Left lung (tissue), 10 donors: Measurements from ENCODE around the gene CNTN5. TPM values are rescaled to one million over a fixed set of nuclear protein-coding genes. Genes with fewer than 3 reads are reported as not detected.

Experiments
- ATAC-seq: fragments of 200-7000 bp; cut with Tn5 transposase; one replicate; pipeline ENCODE4 v1.9.1; 2020; ENCODE audit warnings: moderate library complexity
- DNase-seq, 4 donors: peaks; one replicate each; pipeline ENCODE4 v3.0.0-alpha.2; 2013 to 2020
- H3K27ac ChIP-seq, 2 donors: fragments of 200-600 bp; sonication (generic) in 1 of 2; one replicate each; pipeline versions ENCODE4 v1.5.0 to v1.8.0; 2020 to 2021
- H3K27me3 ChIP-seq, 2 donors: fragments of 200-600 bp; sonication (generic) in 1 of 2; one replicate each; pipeline versions ENCODE4 v1.5.0 to v1.8.0; 2020 to 2021
- H3K36me3 ChIP-seq, 2 donors: fragments of 200-600 bp; sonication (generic) in 1 of 2; one replicate each; pipeline versions ENCODE4 v1.5.0 to v1.8.0; 2020 to 2021
- H3K4me1 ChIP-seq, 2 donors: fragments of 200-600 bp; one replicate each; pipeline ENCODE4 v1.8.0; 2021
- H3K4me3 ChIP-seq, 2 donors: fragments of 200-600 bp; sonication (generic) in 1 of 2; one replicate each; pipeline versions ENCODE4 v1.5.0 to v1.8.0; 2020 to 2021; ENCODE audit warnings: mild to moderate bottlenecking in 1 of 2
- H3K9me3 ChIP-seq, 2 donors: fragments of 200-600 bp; sonication (generic) in 1 of 2; one replicate each; pipeline versions ENCODE4 v1.5.0 to v1.8.0; 2020 to 2021
- CTCF ChIP-seq, 2 donors: fragments of 200-600 bp; sonication (generic) in 1 of 2; IDR thresholded peaks; one replicate each; pipeline versions ENCODE4 v1.5.0 to v1.8.0; 2021; ENCODE audit warnings: antibody characterized with exemption in 2 of 2
- intact Hi-C, 2 donors: fragments of 100-400 bp; cut with DNase I; formaldehyde crosslinking; loops; one replicate each; pipeline versions ENCODE4 v1.11.2 to v1.14.2; 2022
- polyA plus RNA-seq, 6 donors: library from polyadenylated mRNA; unstranded; fragments of 120-200 nt; gene quantifications; one replicate each; pipeline ENCODE4 v1.2.1, GENCODE V29; 2013; ENCODE audit not compliant: insufficient read length in 6 of 6
- total RNA-seq, 2 donors: library from RNA; stranded (reverse); fragmentation: NEBNext Ultra II Directional; extraction: Animal tissue kit (Norgen Biotek cat#: 25700); gene quantifications; one replicate each; pipeline ENCODE4 v1.2.1, GENCODE V29; 2021
- donor health status: DM: no; HTN: yes; CAD: no.
- donor health status: DM: no; HTN: no; CAD: no.

CNTN5 gene
- total and polyA plus RNA-seq, 8 donors: 0.08 to 0.34 (median 0.24) TPM; not detected in 1

DNA sequence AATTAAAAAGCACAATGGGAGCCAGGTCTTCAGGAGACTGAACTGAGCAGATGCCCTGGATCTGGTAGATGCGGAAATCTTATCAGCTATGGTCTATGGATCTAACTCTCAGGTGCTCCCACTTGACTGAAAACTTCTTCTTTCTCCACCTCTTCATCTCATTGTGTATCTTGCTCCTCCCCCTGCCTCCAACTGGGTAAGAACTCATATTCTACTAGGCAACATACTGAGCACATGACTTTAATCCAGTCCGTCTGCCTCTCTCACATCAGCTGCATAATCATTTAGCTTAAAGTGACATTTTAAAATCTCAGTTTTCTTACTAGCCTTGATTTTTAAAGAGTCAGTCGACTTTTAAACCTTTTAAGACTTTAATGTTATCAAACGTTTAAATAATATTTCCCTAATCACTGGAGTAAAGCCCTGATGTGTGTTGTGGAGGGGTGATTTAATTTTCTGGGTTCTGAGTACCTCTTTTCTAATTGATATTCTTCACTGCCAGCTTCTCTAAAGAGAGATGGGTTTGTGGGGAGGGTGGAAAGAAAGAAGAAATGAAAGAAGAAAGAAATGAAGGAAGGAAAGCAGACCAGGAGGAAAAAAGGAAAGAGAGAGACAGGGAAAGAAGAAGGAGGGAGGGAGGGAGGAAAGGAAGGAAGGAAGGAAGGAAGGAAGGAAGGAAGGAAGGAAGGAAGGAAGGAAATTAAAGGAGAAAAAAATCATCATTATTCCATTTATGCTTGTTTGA lies 1073.5 kb downstream of the CNTN5 start:
- H3K4me3 ChIP-seq: no peak overlapping the region
- DNase-seq: no peak
- no peak overlapping the region for H3K27ac ChIP-seq
- no peak for TF ChIP-seq CTCF (IDR thresholded peaks at IDR 0.05)
- H3K36me3 ChIP-seq: no peaks in the 10 kb centered on the region
- H3K9me3 ChIP-seq: peaks cover 0 to 2% of the 10 kb centered on the region in 2 donors
- no peak for ATAC-seq
- no peaks in the 10 kb centered on the region for H3K4me1 ChIP-seq
- H3K27me3 ChIP-seq: no peaks in the 10 kb centered on the region
- intact Hi-C loops: no loop called here

DNA sequence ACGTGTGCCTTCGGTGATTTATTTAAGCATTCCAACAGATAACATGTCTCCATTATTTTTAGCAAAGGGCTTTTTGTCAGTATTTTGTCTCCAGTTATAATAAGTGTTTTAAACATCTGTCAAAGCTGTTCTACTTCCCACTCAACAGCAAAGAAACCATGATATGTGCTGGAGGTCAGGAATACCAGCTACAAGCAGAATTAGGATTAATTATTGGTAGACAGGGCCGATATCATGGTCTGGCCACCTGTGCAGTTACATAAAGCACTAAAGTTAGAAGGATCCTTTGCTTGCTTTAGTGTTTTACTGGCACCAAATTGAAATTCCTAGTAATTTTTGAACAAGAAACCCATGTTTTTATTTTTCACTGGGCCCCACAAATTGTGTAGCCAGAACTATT lies 1075.1 kb downstream of the CNTN5 start:
- ATAC-seq (no peak), DNase-seq (no peak)
- intact Hi-C loops: no loop called here
- no peak overlapping the region for H3K4me3 ChIP-seq
- no peak for TF ChIP-seq CTCF (IDR thresholded peaks at IDR 0.05)
- H3K27ac ChIP-seq: no peak overlapping the region
- no peaks in the 10 kb centered on the region for H3K36me3 ChIP-seq
- no peaks in the 10 kb centered on the region for H3K4me1 ChIP-seq
- H3K27me3 ChIP-seq: no peaks in the 10 kb centered on the region
- peaks cover 0 to 2% of the 10 kb centered on the region in 2 donors for H3K9me3 ChIP-seq

- ATAC-seq (no peak), DNase-seq (no peak)
- H3K27me3 ChIP-seq: no peaks in the 10 kb centered on the region
- peaks cover 0 to 6% of the 10 kb centered on the region in 2 donors for H3K9me3 ChIP-seq
- H3K36me3 ChIP-seq: no peaks in the 10 kb centered on the region
- H3K27ac ChIP-seq: no peak overlapping the region
- TF ChIP-seq CTCF (IDR thresholded peaks at IDR 0.05): no peak
- intact Hi-C loops: no loop called here
- no peaks in the 10 kb centered on the region for H3K4me1 ChIP-seq
- no peak overlapping the region for H3K4me3 ChIP-seq
Measured at GRCh38 chr11:100098560-100098959, 1077.8 kb downstream of the CNTN5 start.

DNA sequence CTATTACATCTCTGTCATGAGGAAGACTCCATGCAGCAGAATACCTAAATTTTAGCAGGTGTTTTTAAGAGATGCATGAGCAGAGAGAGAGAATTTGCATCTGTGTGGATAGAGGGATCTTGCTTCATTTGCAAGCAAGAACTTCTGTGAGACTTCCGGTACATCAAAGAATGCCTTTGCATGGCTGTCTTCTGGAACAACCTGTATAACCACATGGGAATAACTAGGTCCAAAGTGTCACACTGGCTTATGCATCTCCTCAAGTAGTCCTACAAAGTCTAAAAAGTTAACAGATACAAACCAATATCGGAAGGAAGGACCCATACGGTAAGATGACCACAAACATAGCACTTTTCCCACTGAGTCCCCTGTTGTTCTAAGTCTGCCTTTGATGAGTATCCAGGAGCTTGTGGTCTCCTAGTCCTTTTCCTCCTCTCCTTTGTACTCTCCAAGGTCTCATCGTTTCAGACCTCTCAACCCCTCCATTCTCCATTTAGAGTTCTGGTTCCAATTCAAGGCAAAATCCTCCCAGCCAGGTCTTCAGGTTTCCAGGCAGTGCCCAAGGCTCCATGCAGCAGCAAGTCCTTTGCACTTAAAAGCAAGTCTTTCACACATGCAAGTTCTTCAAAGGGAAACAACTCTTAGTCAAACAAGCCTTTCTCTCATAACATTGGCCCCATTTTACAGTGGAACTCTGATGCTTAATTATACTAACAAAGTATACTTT lies 1084.7 kb downstream of the CNTN5 start:
- H3K4me1 ChIP-seq: no peaks in the 10 kb centered on the region
- no peaks in the 10 kb centered on the region for H3K27me3 ChIP-seq
- no peak overlapping the region for H3K27ac ChIP-seq
- intact Hi-C loops: no loop called here
- ATAC-seq: no peak
- no peak for TF ChIP-seq CTCF (IDR thresholded peaks at IDR 0.05)
- no peak for DNase-seq
- H3K36me3 ChIP-seq: no peaks in the 10 kb centered on the region
- peaks cover 0 to 9% of the 10 kb centered on the region in 2 donors for H3K9me3 ChIP-seq
- no peak overlapping the region for H3K4me3 ChIP-seq

DNA sequence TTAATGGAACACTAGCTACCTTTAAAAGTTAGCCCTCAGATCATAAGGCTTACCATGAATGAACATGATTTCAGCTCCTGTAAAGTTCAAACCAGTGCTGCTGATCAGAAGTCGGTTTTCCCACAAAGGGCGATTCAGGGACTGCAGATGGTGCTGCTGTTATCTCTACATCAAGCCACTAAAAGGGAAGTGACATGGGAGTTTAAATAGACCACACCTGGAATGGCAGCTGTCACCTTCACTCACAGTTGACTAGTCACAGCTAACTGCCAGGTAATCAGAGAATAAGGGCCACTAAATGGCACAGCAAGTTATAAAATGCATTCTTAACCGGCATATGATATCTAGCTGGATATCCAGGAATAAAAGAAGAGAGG lies 1085.2 kb downstream of the CNTN5 start:
- no peak for TF ChIP-seq CTCF (IDR thresholded peaks at IDR 0.05)
- ATAC-seq: no peak
- H3K4me1 ChIP-seq: no peaks in the 10 kb centered on the region
- H3K27ac ChIP-seq: no peak overlapping the region
- peaks cover 0 to 8% of the 10 kb centered on the region in 2 donors for H3K9me3 ChIP-seq
- intact Hi-C loops: no loop called here
- no peak for DNase-seq
- H3K4me3 ChIP-seq: no peak overlapping the region
- H3K36me3 ChIP-seq: no peaks in the 10 kb centered on the region
- no peaks in the 10 kb centered on the region for H3K27me3 ChIP-seq
